Heart left ventricle (tissue), 16 donors: ENCODE results near the gene KIF26A. TPM values are rescaled to one million over a fixed set of nuclear protein-coding genes. Genes with fewer than 3 reads are reported as not detected.

Experiments
- ATAC-seq, 4 donors: fragments of 200-7000 bp; cut with Tn5 transposase; one replicate each; pipeline ENCODE4 v1.9.1; 2020 to 2022; ENCODE audit warnings: moderate library complexity in 4 of 4, mild to moderate bottlenecking in 3 of 4, moderate number of reproducible peaks in 1 of 4
- DNase-seq, 5 donors: peaks; one replicate each; pipeline ENCODE4 v3.0.0-alpha.2; 2020
- H3K27ac ChIP-seq, 12 donors: fragments of 200-600 bp; sonication (generic) in 4 of 12; one replicate each; pipeline versions ENCODE4 v1.5.0 to v1.8.0; 2016 to 2022; ENCODE audit warnings: mild to moderate bottlenecking in 2 of 12
- H3K27me3 ChIP-seq, 9 donors: fragments of 200-600 bp; sonication (generic) in 2 of 9; one replicate each; pipeline versions ENCODE4 v1.5.1 to v1.8.0; 2016 to 2022; ENCODE audit warnings: mild to moderate bottlenecking in 3 of 9
- H3K36me3 ChIP-seq, 9 donors: fragments of 200-600 bp; sonication (generic) in 2 of 9; one replicate each; pipeline versions ENCODE4 v1.5.0 to v1.8.0; 2018 to 2022; ENCODE audit warnings: mild to moderate bottlenecking in 2 of 9
- H3K4me1 ChIP-seq, 12 donors: fragments of 200-600 bp; sonication (generic) in 4 of 12; one replicate each; pipeline versions ENCODE4 v1.5.0 to v1.8.0; 2016 to 2022; ENCODE audit warnings: mild to moderate bottlenecking in 3 of 12
- H3K4me3 ChIP-seq, 12 donors: fragments of 200-600 bp; sonication (generic) in 4 of 12; one replicate each; pipeline versions ENCODE4 v1.5.0 to v1.8.0; 2017 to 2022; ENCODE audit warnings: mild to moderate bottlenecking in 9 of 12, moderate library complexity in 4 of 12
- H3K9me3 ChIP-seq, 12 donors: fragments of 200-600 bp; sonication (generic) in 4 of 12; one replicate each; pipeline versions ENCODE4 v1.5.0 to v1.8.0; 2016 to 2022; ENCODE audit warnings: mild to moderate bottlenecking in 1 of 12
- CTCF ChIP-seq, 12 donors: fragments of 200-600 bp; sonication (generic) in 4 of 12; IDR thresholded peaks; one replicate each; pipeline versions ENCODE4 v1.5.0 to v1.8.0; 2018 to 2022; ENCODE audit warnings: antibody characterized with exemption in 12 of 12, mild to moderate bottlenecking in 5 of 12
- POLR2A ChIP-seq, 2 donors: fragments of 450-650 bp; IDR thresholded peaks; one replicate each; pipeline ENCODE4 v1.6.1; 2017; ENCODE audit warnings: antibody characterized with exemption in 2 of 2, mild to moderate bottlenecking in 2 of 2, moderate library complexity in 2 of 2
- WGBS, 4 donors: extraction: QIAGEN DNeasy Blood & Tissue Kit in 2 of 4; methylation state at CpG; one replicate each; pipeline versions ENCODE4 v1.1.5 to v1.1.7; 2013 to 2018; 5-methylcytosine and 5-hydroxymethylcytosine counted together
- intact Hi-C, 10 donors: fragments of 100-400 bp; cut with DNase I; formaldehyde crosslinking; loops; one replicate each; pipeline versions ENCODE4 v1.11.1 to v1.14.2; 2022
- polyA plus RNA-seq, 2 donors: library from polyadenylated mRNA; stranded (reverse); fragments of 200-250 nt; gene quantifications; one replicate each; pipeline ENCODE4 v1.2.3, GENCODE V29; 2013
- total RNA-seq, 9 donors: library from RNA; depleted of rRNA in 2 of 9; stranded (reverse); fragments of >200 nt in 2 of 9; fragmentation: NEBNext Ultra II Directional in 3 of 9; extraction: Animal tissue kit (Norgen Biotek cat#: 25700) in 3 of 9; gene quantifications; one replicate each; pipeline versions ENCODE4 v1.1.0 to v1.2.4, GENCODE V29; 2016 to 2023
- donor health status: ischemic (EF 13 %, LVEDD 7.1; RV severe dilation, severe dysfunction).
- donor health status: healthy with polysubstance abuse.
- donor health status: DM: no; HTN: yes; CAD: no.
- donor health status: DM: no; HTN: no; CAD: no.
- donor health status: ischemic (EF 25% LVEDD 6.9; RV normal size, moderate dysfunction).
- donor health status: ischemic (EF 25% LVEDD 5.7; RV mildly dilated, moderate dysfunction).
- donor health status: healthy.
- donor health status: DM: yes; HTN: yes; CAD: no.
- donor health status: ischemic (EF 35%, LVEDD 5.7; RV mildly dilated, moderate dysfunction).
- donor health status: nonischemic (EF 11% LVEDD 7.7; RV severe dilation, severe dysfunction).
- donor health status: DM: yes; HTN: yes; CAD: no.
- donor health status: PGD.
- donor health status: ischemic (EF 29% LVEDD 5.4; RV normal size, mild dysfunction).
- donor health status: nonischemic (EF 23%, LVEDD 6.1; RV moderate dilation, normal function).

KIF26A gene
- total and polyA plus RNA-seq, 11 donors, result 4.9 to 12.6 (median 7.8) TPM

DNA sequence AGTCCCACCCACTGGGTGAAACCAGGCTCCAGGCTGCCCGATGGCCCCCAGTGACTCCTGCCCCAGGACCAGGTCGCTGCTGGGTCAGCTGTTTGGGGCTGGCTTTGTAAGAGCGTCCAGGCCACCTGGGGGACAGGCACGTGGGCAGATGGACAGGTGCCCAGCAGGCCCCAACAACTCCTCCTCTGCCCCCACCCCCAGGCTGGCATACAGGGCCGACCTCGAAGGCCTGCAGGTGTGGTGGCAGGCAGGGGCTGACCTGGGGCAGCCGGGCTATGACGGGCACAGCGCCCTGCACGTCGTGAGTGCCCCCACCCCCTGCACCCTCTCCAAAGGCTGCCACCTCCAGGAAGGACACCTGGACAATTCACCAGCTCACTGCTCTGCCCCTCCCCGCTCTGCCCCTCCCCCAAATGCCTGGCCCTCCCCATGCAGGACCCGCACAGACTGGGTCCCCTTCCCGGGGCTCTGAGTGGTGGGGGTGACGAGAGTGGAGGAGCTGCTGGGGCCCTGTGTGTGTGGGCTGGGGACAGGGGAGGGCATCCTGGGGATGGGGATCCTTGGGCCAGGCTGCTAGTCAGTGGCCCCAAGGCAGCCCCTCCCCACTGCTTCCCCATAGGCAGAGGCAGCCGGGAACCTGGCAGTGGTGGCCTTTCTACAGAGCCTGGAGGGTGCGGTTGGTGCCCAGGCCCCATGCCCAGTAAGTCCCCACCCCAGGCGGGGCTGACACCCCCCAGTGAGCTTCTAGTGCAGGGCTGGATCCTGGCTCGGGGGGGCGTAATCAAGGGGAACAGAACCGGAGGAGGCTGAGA lies 26.9 kb upstream of the KIF26A start:
- Histone ChIP-seq H3K9me3 (no peaks in the 10 kb centered on the region), H3K4me3 (no peak overlapping the region), H3K4me1 (peaks cover 0 to 4% (median 0%) of the 10 kb centered on the region in 12 donors), H3K27ac (no peak overlapping the region), H3K27me3 (peaks cover under 1 to 23% (median 6%) of the 10 kb centered on the region in 9 donors), H3K36me3 (no peaks in the 10 kb centered on the region)
- WGBS, 4 donors, result 74 to 84% (median 80%) methylated on average over 10 to 21 of the region's 21 CpGs
- ATAC-seq (no peak), DNase-seq (peak in 3 of 5 donors; percentile 15 to 46 (median 26))
- TF ChIP-seq POLR2A (IDR thresholded peaks at IDR 0.05) (no peak), CTCF (IDR thresholded peaks at IDR 0.05) (no peak)
- intact Hi-C loops, result no loop called here

DNA sequence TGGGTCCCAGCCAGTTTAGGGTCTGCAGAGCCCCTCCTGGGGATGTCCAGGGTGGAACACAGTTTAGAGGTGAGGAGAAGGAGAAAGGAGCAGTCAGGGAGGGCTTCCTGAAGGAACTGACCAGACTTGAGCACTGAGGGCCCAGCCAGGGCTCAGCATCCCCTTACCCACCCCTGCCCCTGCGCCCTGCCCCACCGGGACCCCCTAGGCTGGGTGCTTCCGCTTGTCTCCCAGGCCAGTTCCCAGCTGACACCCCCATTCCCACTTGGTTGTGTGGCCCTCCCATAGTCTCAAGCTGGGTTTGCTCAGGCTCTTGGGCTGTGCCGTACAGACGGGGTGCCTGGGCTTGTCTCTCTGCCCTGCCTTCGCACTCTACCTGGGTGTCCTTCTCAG lies 26.3 kb upstream of the KIF26A start:
- Histone ChIP-seq H3K27me3 (peaks cover 7 to 29% (median 12%) of the 10 kb centered on the region in 9 donors), H3K4me1 (peaks cover 0 to 10% (median under 1%) of the 10 kb centered on the region in 12 donors), H3K27ac (no peak overlapping the region), H3K4me3 (no peak overlapping the region), H3K36me3 (no peaks in the 10 kb centered on the region), H3K9me3 (no peaks in the 10 kb centered on the region)
- intact Hi-C loops, result no loop called here
- 81 to 100% (median 91%) methylated on average over 5 to 6 of the region's 6 CpGs for WGBS, 4 donors
- TF ChIP-seq CTCF (IDR thresholded peaks at IDR 0.05) (no peak), POLR2A (IDR thresholded peaks at IDR 0.05) (no peak)
- DNase-seq (peak in 2 of 5 donors; percentile 5 to 16), ATAC-seq (no peak)

DNA sequence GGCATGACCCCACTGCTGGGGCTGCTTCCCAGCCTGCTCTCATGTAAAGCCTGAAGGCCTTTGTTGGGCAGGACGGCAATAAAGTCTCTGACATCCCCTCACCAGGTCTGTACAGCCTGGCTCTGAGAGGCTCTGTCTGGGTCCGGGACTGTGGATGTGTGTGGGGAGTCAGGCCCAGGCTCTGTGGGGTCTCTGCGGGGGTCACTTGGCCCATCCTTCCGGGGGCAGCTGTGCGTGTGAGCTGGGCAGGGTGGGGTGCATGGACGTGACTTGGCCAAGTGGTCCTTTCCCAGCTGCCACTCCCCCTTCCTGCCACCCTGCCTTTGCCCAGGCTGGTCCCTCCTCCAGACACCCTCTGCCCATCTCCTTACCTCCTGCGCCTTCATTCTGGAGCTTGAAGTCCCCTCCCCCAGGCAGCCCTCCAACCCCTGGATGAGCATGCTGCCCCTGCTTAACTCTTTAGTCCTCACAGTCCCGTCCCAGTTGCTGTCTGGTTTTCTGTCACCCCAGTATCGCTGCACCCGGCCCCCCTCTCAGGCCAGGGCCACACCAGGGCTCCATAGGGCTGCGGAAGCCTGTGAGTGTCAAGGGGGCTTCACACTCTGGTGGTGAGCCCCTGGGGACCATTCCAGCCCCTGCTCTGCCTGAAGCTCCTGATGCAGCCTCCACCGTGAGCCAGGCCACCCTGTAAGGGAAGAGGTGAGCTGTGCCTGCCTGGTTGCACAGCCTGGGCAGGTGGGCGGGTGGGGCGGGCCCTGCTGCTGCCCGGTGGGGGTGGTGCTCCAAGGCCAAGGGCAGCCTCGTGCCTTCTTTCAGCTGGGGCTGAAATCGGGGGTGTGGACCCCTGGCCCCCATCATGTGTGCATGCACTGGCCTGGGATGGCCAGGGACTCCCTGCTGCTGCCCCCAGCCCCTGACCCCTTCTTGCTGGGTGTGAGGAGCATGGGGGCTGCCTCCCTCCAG lies 25.5 kb upstream of the KIF26A start:
- H3K36me3 ChIP-seq, result no peaks in the 10 kb centered on the region
- 66 to 77% (median 71%) methylated on average over 10 to 17 of the region's 17 CpGs for WGBS, 4 donors
- H3K27me3 ChIP-seq, result peaks cover 15 to 36% (median 20%) of the 10 kb centered on the region in 9 donors
- H3K9me3 ChIP-seq, result no peaks in the 10 kb centered on the region
- DNase-seq (peak in 3 of 5 donors; percentile 9 to 42 (median 19)), ATAC-seq (no peak)
- no peak for TF ChIP-seq CTCF (IDR thresholded peaks at IDR 0.05)
- no peak overlapping the region for H3K27ac ChIP-seq
- H3K4me1 ChIP-seq, result peaks cover 0 to 18% (median 4%) of the 10 kb centered on the region in 12 donors
- no peak overlapping the region for H3K4me3 ChIP-seq
- intact Hi-C loops, result no loop called here
